Measurements from ENCODE around the gene TGIF2.
"Not testable (repeated sequence)": the region's sequence is repeated elsewhere in the genome, so short reads cannot be mapped to it uniquely, and the experiment has no call there.

The TGIF2 gene

DNA sequence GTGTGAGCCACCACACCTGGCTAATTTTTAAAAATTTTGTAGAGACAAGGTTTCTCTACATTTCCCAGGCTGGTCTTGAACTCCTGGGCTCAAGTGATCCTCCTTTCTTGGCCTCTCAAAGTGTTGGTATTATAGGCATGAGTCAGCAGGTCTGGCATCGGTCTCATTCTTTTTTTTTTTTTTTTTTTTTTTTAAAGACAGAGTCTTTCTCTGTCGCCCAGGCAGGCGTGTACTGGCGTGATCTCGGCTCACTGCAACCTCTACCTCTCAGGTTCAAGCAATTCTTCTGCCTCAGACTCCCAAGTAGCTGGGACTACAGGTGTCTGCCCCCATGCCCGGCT is 35.0 kb downstream of the TGIF2 start:
- peaks cover 59% of the 10 kb centered on the region for H3K36me3 ChIP-seq (ENCODE audit: insufficient read depth, low read depth, low read length)
- H3K27me3 ChIP-seq (ENCODE audit: insufficient read depth, low read length); H3K9ac ChIP-seq (ENCODE audit: low read depth, low read length); H3K9me3 ChIP-seq (ENCODE audit: insufficient read depth, low read depth, low read length); H3K27ac ChIP-seq (ENCODE audit: low read length); H3K4me1 ChIP-seq (ENCODE audit: insufficient read depth, low read length); H3K4me3 ChIP-seq (ENCODE audit: low read length): not testable (repeated sequence)

DNA sequence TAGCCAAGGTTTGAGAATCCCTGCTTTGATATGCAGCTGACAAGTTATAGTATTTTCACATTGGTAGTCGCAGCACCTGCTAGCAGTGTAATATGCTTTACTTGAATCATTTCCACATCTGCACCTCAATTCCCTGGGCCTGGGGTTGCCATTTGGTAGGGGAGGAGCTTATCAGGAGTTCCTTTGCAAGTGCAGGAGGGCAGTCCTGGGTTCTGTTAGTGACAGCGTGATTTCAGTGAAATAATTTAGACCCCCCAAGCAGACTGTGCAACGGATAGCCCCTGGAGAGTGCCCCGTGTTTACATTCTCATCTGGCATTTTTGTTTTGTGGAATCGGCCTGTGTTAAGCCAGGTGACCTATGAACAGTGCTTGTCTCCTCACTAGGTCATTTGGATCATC is 38.2 kb downstream of the TGIF2 start:
- H3K9me3 ChIP-seq (ENCODE audit: insufficient read depth, low read depth, low read length), result no peaks in the 10 kb centered on the region
- H3K27ac ChIP-seq (ENCODE audit: low read length), result no peak overlapping the region
- H3K9ac ChIP-seq (ENCODE audit: low read depth, low read length), result no peak overlapping the region
- peaks cover 84% of the 10 kb centered on the region for H3K36me3 ChIP-seq (ENCODE audit: insufficient read depth, low read depth, low read length)
- H3K4me3 ChIP-seq (ENCODE audit: low read length), result no peak overlapping the region
- no peaks in the 10 kb centered on the region for H3K4me1 ChIP-seq (ENCODE audit: insufficient read depth, low read length)
- H3K27me3 ChIP-seq (ENCODE audit: insufficient read depth, low read length), result no peaks in the 10 kb centered on the region

DNA sequence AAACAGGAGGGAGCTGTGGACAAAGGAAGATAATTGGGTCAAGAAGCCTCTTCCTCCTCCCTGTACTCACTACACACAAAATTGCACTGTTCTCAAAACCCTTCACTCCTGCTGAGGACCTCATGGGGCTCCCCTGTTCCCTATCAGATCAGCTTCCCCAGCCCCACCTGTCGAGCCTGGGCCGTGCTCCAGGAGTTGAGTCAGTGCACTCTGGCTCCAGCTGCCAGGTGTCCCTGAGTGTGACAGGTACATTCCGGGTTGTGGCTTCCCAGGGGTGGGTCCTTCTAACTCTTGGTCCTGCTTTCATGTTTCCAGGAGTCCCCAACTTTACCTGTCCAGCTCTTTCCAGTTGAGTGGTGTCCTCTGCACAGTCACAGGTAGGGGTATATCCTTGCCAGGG is 40.6 kb downstream of the TGIF2 start:
- peaks cover 67% of the 10 kb centered on the region for H3K36me3 ChIP-seq (ENCODE audit: insufficient read depth, low read depth, low read length)
- H3K9me3 ChIP-seq (ENCODE audit: insufficient read depth, low read depth, low read length), result no peaks in the 10 kb centered on the region
- no peak overlapping the region for H3K4me3 ChIP-seq (ENCODE audit: low read length)
- H3K27ac ChIP-seq (ENCODE audit: low read length), result no peak overlapping the region
- no peaks in the 10 kb centered on the region for H3K4me1 ChIP-seq (ENCODE audit: insufficient read depth, low read length)
- H3K27me3 ChIP-seq (ENCODE audit: insufficient read depth, low read length), result no peaks in the 10 kb centered on the region
- H3K9ac ChIP-seq (ENCODE audit: low read depth, low read length), result no peak overlapping the region

DNA sequence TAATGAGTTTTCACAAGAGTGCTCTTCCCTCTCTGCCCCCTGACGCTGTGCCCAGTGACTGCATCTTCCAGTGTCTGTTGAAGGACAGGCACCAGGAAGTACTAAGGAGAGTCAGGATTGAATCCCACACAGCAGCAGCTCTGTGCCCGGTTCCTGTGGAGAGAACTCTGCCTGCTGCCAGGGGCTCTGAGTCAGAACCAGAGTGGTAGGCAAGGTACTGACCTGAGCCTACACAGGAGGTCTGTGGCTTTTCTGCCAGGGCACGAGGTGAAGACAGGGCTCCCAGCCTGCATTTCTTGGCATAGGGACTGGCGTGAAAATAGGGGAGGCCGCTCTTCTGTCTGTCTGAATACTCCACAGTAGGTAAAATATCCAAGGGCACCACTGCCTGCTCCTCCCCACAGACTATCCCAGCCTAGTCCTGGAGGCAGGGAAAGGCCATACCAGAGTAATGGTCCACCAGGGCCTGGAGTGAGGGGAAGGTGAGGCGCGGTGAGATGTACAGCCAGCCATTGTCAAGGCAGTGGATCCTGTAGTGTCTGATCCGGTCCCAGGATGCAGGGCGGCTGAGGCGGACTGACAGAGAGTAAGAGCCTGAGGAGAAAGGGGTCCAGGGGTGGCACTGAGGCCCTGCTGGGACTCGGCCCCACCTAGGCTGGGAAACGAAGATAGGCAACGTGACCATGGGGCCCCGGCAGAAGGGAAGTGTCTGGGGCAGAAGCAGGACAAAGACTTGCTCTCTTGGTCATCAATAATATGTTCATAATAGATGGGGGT is 41.6 kb downstream of the TGIF2 start:
- no peaks in the 10 kb centered on the region for H3K4me1 ChIP-seq (ENCODE audit: insufficient read depth, low read length)
- no peak overlapping the region for H3K27ac ChIP-seq (ENCODE audit: low read length)
- no peak overlapping the region for H3K4me3 ChIP-seq (ENCODE audit: low read length)
- peaks cover 57% of the 10 kb centered on the region for H3K36me3 ChIP-seq (ENCODE audit: insufficient read depth, low read depth, low read length)
- no peaks in the 10 kb centered on the region for H3K9me3 ChIP-seq (ENCODE audit: insufficient read depth, low read depth, low read length)
- no peak overlapping the region for H3K9ac ChIP-seq (ENCODE audit: low read depth, low read length)
- no peaks in the 10 kb centered on the region for H3K27me3 ChIP-seq (ENCODE audit: insufficient read depth, low read length)

GRCh38 chr20:36620917-36621316 is 47.5 kb downstream of the TGIF2 start:
- Histone ChIP-seq H3K9ac (ENCODE audit: low read depth, low read length) (no peak overlapping the region), H3K36me3 (ENCODE audit: insufficient read depth, low read depth, low read length) (peaks cover under 1% of the 10 kb centered on the region; the same call in 1 of the 2 replicates), H3K27ac (ENCODE audit: low read length) (no peak overlapping the region), H3K4me3 (ENCODE audit: low read length) (no peak overlapping the region), H3K27me3 (ENCODE audit: insufficient read depth, low read length) (no peaks in the 10 kb centered on the region), H3K9me3 (ENCODE audit: insufficient read depth, low read depth, low read length) (no peaks in the 10 kb centered on the region), H3K4me1 (ENCODE audit: insufficient read depth, low read length) (no peaks in the 10 kb centered on the region; the same call in 1 of the 2 replicates)

DNA sequence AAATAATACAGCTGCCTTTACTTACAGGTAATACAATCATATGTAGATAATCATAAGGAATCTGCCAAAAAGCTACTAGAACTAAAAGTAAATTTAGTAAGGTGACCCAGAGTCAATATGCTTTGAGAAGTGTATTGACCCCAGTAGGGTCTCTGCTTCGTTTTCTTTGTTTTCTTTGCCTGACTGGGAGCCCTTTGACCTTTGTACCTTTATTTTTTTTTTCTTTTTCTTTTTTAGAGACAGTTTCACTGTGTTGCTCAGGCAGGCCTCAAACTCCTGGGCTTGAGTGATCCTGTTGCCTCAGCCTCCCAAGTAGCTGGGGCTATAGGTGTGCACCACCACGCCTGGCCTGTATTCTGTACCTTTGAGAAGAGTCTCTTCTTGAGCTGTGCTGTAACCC is 50.0 kb downstream of the TGIF2 start:
- no peaks in the 10 kb centered on the region for H3K36me3 ChIP-seq (ENCODE audit: insufficient read depth, low read depth, low read length)
- no peaks in the 10 kb centered on the region for H3K9me3 ChIP-seq (ENCODE audit: insufficient read depth, low read depth, low read length)
- H3K4me1 ChIP-seq (ENCODE audit: insufficient read depth, low read length), result no peaks in the 10 kb centered on the region; the same call in 1 of the 2 replicates
- no peak overlapping the region for H3K27ac ChIP-seq (ENCODE audit: low read length)
- no peak overlapping the region for H3K9ac ChIP-seq (ENCODE audit: low read depth, low read length)
- no peak overlapping the region for H3K4me3 ChIP-seq (ENCODE audit: low read length)
- no peaks in the 10 kb centered on the region for H3K27me3 ChIP-seq (ENCODE audit: insufficient read depth, low read length)

- Histone ChIP-seq H3K9ac (ENCODE audit: low read depth, low read length) (no peak overlapping the region), H3K4me1 (ENCODE audit: insufficient read depth, low read length) (no peaks in the 10 kb centered on the region; the same call in 1 of the 2 replicates), H3K27me3 (ENCODE audit: insufficient read depth, low read length) (no peaks in the 10 kb centered on the region), H3K36me3 (ENCODE audit: insufficient read depth, low read depth, low read length) (no peaks in the 10 kb centered on the region), H3K4me3 (ENCODE audit: low read length) (no peak overlapping the region), H3K27ac (ENCODE audit: low read length) (no peak overlapping the region), H3K9me3 (ENCODE audit: insufficient read depth, low read depth, low read length) (no peaks in the 10 kb centered on the region)
Measured at GRCh38 chr20:36624068-36624943, 50.9 kb downstream of the TGIF2 start.

- Histone ChIP-seq H3K27ac (ENCODE audit: low read length) (no peak overlapping the region), H3K9ac (ENCODE audit: low read depth, low read length) (no peak overlapping the region)
Measured at GRCh38 chr20:36624944-36625324, 51.5 kb downstream of the TGIF2 start.

GRCh38 chr20:36628076-36628475 is 54.7 kb downstream of the TGIF2 start:
- no peak overlapping the region for H3K4me3 ChIP-seq (ENCODE audit: low read length)
- H3K9me3 ChIP-seq (ENCODE audit: insufficient read depth, low read depth, low read length), result no peaks in the 10 kb centered on the region
- H3K27me3 ChIP-seq (ENCODE audit: insufficient read depth, low read length), result no peaks in the 10 kb centered on the region
- H3K4me1 ChIP-seq (ENCODE audit: insufficient read depth, low read length), result no peaks in the 10 kb centered on the region; the same call in 1 of the 2 replicates
- no peaks in the 10 kb centered on the region for H3K36me3 ChIP-seq (ENCODE audit: insufficient read depth, low read depth, low read length)
- H3K27ac ChIP-seq (ENCODE audit: low read length), result no peak overlapping the region
- H3K9ac ChIP-seq (ENCODE audit: low read depth, low read length), result no peak overlapping the region

More at GRCh38 chr20:36624944-36625324, 51.5 kb downstream of the TGIF2 start:
- no peak overlapping the region for H3K4me3 ChIP-seq (ENCODE audit: low read length)
- H3K9me3 ChIP-seq (ENCODE audit: insufficient read depth, low read depth, low read length), result no peaks in the 10 kb centered on the region
- no peaks in the 10 kb centered on the region for H3K27me3 ChIP-seq (ENCODE audit: insufficient read depth, low read length)
- H3K4me1 ChIP-seq (ENCODE audit: insufficient read depth, low read length), result no peaks in the 10 kb centered on the region; the same call in 1 of the 2 replicates
- H3K36me3 ChIP-seq (ENCODE audit: insufficient read depth, low read depth, low read length), result no peaks in the 10 kb centered on the region

DNA sequence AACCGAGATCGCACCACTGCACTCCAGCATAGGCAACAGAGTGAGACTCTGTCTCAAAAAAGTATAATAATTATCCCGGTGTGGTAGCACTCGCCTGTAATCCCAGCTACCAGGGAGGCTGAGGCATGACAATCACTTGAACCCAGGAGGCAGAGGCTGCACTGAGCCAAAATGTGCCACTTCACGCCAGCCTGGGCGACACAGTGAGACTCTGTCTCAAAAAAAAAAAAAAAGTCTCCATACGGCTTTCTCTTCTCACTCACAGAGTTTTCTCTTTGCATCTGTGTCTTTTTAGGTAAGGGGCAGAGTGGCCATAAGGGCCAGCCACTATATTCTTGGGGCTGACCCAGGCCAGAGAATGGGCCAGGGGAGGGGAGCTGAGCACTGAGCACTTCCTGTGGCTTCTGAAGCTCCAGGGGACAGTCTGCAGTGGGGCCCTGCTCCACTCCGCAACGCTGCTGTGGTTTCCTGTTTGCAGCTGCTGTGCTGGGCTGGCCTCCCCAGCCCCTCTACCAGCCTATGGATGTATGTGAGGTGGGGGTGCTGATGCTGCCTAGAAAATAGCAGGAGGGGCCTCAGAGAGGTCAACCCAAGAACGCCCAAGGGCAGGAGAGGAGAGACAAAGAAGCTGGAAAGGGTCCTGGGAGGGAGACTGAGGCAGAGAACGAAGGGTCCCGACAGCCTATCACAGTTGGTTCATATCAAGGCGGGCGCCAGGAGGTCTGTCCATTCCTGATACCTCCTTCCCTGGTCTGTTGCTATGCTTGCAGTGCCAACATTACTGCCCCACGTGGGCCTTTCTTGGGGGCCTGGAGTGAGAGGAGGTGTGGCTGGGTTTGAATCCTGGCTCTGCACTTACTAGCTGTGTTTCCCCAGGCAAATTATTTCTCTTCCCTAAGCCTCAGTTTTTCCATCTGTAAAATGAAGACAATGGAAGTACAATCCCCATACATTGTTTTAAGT is 56.6 kb downstream of the TGIF2 start:
- no peak overlapping the region; the same call in 1 of the 2 replicates for H3K9ac ChIP-seq (ENCODE audit: low read depth, low read length)
- no peak overlapping the region for H3K27ac ChIP-seq (ENCODE audit: low read length)
- no peaks in the 10 kb centered on the region for H3K36me3 ChIP-seq (ENCODE audit: insufficient read depth, low read depth, low read length)

DNA sequence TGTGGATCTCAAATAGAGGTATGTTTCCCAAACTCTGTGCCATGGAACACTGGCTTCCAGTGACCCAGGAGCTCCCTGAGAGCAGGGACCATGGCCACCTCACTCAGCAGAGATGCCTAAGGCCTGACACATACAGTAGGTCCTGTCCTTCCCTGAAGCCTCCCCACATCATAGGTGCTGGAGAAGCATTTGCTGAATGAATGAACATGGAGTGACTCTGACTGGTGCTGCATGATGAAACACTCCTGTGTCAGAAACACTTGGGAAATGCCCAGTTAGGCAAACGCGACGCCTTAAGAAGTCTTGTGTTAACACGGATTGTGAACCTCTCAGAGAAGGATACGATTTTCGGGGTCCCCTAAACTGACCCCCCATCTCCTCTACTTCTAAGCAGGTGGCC is 58.2 kb downstream of the TGIF2 start:
- Histone ChIP-seq H3K4me1 (ENCODE audit: insufficient read depth, low read length) (no peaks in the 10 kb centered on the region), H3K36me3 (ENCODE audit: insufficient read depth, low read depth, low read length) (no peaks in the 10 kb centered on the region), H3K4me3 (ENCODE audit: low read length) (no peak overlapping the region), H3K27me3 (ENCODE audit: insufficient read depth, low read length) (no peaks in the 10 kb centered on the region), H3K9me3 (ENCODE audit: insufficient read depth, low read depth, low read length) (no peaks in the 10 kb centered on the region), H3K9ac (ENCODE audit: low read depth, low read length) (no peak overlapping the region), H3K27ac (ENCODE audit: low read length) (no peak overlapping the region)

More for the DNA sequence above, 56.6 kb downstream of the TGIF2 start:
- Histone ChIP-seq H3K9me3 (ENCODE audit: insufficient read depth, low read depth, low read length) (no peaks in the 10 kb centered on the region), H3K4me1 (ENCODE audit: insufficient read depth, low read length) (no peaks in the 10 kb centered on the region), H3K27me3 (ENCODE audit: insufficient read depth, low read length) (no peaks in the 10 kb centered on the region), H3K4me3 (ENCODE audit: low read length) (no peak overlapping the region)

All from iPS-20b (cell line).